Cardiac ventricle fibroblast (primary cell): ENCODE measurements around the gene FABP7. TPM values are rescaled to one million over a fixed set of nuclear protein-coding genes. Genes with fewer than 3 reads are reported as not detected.

Experiments
- total RNA-seq: library from RNA; depleted of rRNA; stranded (reverse); fragments of >200 nt; gene quantifications from 2 replicates; pipeline ENCODE4 v1.2.3, GENCODE V29; 2015

The FABP7 gene
- total RNA-seq = not detected in 2 replicates

GRCh38 chr6:122779667-122780066, at the start of gene FABP7:
Gene FABP7, plus strand, starts transcription at chr6:122779716. Its CDS starts 79 bp downstream, at chr6:122779795.

GRCh38 chr6:122789182-122790027, 9.9 kb downstream of the FABP7 start, which contains the start of gene SMPDL3A:
Gene SMPDL3A, plus strand, starts transcription at chr6:122789258. Its CDS starts 89 bp downstream, at chr6:122789347.

Other genes with a start within 250 kb of the FABP7 start
- gene PKIB, start 169.3 kb upstream of the FABP7 start, total RNA-seq = 0.29 TPM in 1 of 2 replicates, not detected in the other
- 8.4 and 12.0 TPM in 2 replicates for gene SMPDL3A, start 9.5 kb downstream of the FABP7 start, total RNA-seq
- gene CLVS2, start 216.5 kb downstream of the FABP7 start, total RNA-seq = under 0.01 TPM in 1 of 2 replicates, not detected in the other